Neutrophil (primary cell): Measurements from ENCODE around the gene PRKAG3.

Experiments
- H3K27ac ChIP-seq: fragments of 200-600 bp; sonication (generic); 2 replicates; pipeline ENCODE4 v1.5.1; 2016; ENCODE audit warnings: mild to moderate bottlenecking, moderate library complexity
- H3K27me3 ChIP-seq: fragments of 200-600 bp; sonication (generic); 2 replicates; pipeline ENCODE4 v1.6.0; 2016; ENCODE audit warnings: mild to moderate bottlenecking
- H3K36me3 ChIP-seq: fragments of 200-600 bp; sonication (generic); 2 replicates; pipeline ENCODE4 v1.5.1; 2017
- H3K4me1 ChIP-seq, 2 experiments: fragments of 200-600 bp in 1 of 2; sonication (generic) in 1 of 2; 1 replicate in 1 of 2; 2 replicates in 1 of 2; pipeline versions ENCODE4 v1.5.1 to v1.6.1; 2013 to 2016; ENCODE audit warnings: low read depth in 1 of 2, low read length in 1 of 2, mild to moderate bottlenecking in 1 of 2, moderate library complexity in 1 of 2; ENCODE audit not compliant: control insufficient read depth in 1 of 2, insufficient read depth in 1 of 2
- H3K4me3 ChIP-seq, 2 experiments: fragments of 200-600 bp in 1 of 2; sonication (generic) in 1 of 2; 1 replicate in 1 of 2; 2 replicates in 1 of 2; pipeline ENCODE4 v1.5.1; 2013 to 2016; ENCODE audit warnings: low read depth in 1 of 2, low read length in 1 of 2, mild to moderate bottlenecking in 1 of 2, moderate library complexity in 1 of 2
- H3K9me3 ChIP-seq: fragments of 200-600 bp; sonication (generic); 2 replicates; pipeline ENCODE4 v1.5.1; 2016
- TF ChIP-seq, protein P1 (sequence below): fragments of 200-600 bp; sonication (generic); IDR thresholded peaks from 2 replicates; pipeline ENCODE4 v1.5.1; 2016; ENCODE audit warnings: antibody characterized with exemption

Gene PRKAG3

DNA sequence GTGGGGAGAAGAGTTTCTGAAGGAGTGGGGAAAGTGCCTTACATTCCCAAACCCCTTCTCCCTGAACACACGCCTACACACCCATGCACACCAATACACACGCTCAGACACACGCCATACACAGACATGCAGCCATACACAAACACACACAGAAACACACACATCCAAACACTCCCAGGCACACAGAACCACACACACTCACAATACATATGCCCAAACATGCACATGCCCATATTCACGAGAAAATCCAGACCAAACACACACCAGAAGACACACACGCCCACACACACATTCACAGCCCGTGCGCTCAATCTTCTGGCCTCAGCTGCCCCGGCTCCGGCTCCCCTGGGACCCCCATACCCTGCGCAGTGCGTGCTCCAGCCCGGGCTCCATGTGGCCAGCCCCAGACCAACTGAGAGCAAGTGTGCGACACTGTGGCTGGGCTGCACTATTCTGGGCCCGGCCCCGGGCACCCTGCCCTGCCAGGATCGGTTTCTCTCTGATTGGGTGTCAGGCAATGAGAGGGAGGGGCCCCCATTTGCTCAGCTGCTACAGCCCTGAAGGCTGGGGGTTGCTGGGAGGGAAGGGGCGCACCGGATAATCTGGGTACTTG, at the start of gene PRKAG3:
PRKAG3 (minus strand) TSS at position 426 of the 613 bp plus-strand sequence.
- no peak within 1 kb of the TSS for H3K27ac ChIP-seq
- H3K9me3 ChIP-seq, result no peaks in the 10 kb centered on the region
- no peak within 1 kb of the TSS for H3K4me3 ChIP-seq
- peaks cover 60% of the 10 kb centered on the region for H3K27me3 ChIP-seq
- H3K36me3 ChIP-seq, result no peaks in the 10 kb centered on the region
- TF ChIP-seq, protein P1, sequence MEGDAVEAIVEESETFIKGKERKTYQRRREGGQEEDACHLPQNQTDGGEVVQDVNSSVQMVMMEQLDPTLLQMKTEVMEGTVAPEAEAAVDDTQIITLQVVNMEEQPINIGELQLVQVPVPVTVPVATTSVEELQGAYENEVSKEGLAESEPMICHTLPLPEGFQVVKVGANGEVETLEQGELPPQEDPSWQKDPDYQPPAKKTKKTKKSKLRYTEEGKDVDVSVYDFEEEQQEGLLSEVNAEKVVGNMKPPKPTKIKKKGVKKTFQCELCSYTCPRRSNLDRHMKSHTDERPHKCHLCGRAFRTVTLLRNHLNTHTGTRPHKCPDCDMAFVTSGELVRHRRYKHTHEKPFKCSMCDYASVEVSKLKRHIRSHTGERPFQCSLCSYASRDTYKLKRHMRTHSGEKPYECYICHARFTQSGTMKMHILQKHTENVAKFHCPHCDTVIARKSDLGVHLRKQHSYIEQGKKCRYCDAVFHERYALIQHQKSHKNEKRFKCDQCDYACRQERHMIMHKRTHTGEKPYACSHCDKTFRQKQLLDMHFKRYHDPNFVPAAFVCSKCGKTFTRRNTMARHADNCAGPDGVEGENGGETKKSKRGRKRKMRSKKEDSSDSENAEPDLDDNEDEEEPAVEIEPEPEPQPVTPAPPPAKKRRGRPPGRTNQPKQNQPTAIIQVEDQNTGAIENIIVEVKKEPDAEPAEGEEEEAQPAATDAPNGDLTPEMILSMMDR, result no peak
- H3K4me1 ChIP-seq, result peaks cover 9 to 11% of the 10 kb centered on the region in 2 experiments

- no peaks in the 10 kb centered on the region for H3K36me3 ChIP-seq
- H3K4me1 ChIP-seq, result peaks cover 0 to 3% of the 10 kb centered on the region in 2 experiments
- no peak overlapping the region for H3K4me3 ChIP-seq
- H3K27ac ChIP-seq, result no peak overlapping the region
- H3K9me3 ChIP-seq, result no peaks in the 10 kb centered on the region
- TF ChIP-seq, protein P1, result no peak
- H3K27me3 ChIP-seq, result peaks cover 100% of the 10 kb centered on the region
Observed at GRCh38 chr2:218880859-218881594, 49.4 kb upstream of the PRKAG3 start.

DNA sequence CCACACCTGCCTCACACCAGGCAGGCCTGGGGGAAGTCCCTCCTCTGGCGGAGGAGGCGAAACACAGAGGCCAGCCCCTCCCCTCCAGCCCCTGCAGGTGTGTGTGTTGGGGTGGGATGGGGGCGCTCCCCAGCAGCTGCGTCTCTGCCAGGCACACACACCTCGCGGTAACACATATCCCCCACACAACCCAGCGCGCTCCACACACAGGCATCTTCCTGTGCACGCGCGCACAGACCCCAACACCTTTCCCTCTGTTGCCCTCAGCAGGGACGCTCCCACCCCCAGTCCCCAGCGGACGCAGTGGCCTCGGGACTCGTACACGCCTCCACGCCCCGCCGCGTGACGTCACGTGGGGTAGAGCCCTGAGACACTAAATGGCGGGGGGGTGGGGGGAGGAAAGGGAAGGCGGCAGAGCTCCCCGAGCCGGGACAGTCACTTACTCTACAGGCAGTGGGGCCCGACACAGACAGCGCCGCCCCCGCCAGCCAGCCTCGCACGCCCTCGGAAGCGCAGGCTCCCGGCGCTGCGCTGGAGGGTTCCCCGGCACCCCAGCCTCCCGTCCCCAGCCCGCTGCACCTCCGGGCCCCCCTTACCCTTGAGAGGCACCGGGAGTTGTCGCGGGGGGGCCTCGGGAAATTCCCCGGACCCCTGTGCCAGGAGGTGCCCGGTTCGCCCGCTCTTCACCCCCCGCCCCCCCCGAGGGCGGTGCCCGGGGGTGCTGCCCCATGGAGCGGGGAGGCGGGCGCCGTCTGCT, 48.7 kb upstream of the PRKAG3 start, which contains the start of gene WNT10A:
WNT10A (plus strand) TSS at position 751 of the 757 bp plus-strand sequence. CDS start 144 bp downstream, outside the sequence.
- no peaks in the 10 kb centered on the region for H3K36me3 ChIP-seq
- H3K27ac ChIP-seq, result no peak within 1 kb of the TSS
- peaks cover 0 to 3% of the 10 kb centered on the region in 2 experiments for H3K4me1 ChIP-seq
- TF ChIP-seq, protein P1, result no peak
- no peaks in the 10 kb centered on the region for H3K9me3 ChIP-seq
- H3K27me3 ChIP-seq, result peaks cover 100% of the 10 kb centered on the region
- H3K4me3 ChIP-seq, result no peak within 1 kb of the TSS

DNA sequence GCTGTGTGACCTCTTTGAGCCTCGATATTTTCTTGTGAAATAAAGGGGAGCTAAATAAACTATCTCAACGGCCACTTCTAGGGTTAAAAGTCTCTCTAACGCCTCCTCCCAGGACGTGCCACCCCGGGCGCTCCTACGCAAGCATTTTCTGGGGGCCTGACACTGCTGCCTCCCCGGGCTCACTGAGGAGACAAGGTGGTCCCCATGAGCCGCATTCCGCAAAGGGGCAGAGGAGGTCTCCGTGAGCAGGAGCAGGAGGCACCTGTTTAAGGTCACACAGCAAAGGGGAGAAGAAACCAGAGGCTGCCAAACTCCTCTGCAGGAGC, 48.1 kb upstream of the PRKAG3 start:
- Histone ChIP-seq H3K4me3 (no peak overlapping the region), H3K27ac (no peak overlapping the region), H3K4me1 (peaks cover 0 to 3% of the 10 kb centered on the region in 2 experiments), H3K27me3 (peaks cover 100% of the 10 kb centered on the region), H3K36me3 (no peaks in the 10 kb centered on the region), H3K9me3 (no peaks in the 10 kb centered on the region)
- TF ChIP-seq, protein P1, result no peak

DNA sequence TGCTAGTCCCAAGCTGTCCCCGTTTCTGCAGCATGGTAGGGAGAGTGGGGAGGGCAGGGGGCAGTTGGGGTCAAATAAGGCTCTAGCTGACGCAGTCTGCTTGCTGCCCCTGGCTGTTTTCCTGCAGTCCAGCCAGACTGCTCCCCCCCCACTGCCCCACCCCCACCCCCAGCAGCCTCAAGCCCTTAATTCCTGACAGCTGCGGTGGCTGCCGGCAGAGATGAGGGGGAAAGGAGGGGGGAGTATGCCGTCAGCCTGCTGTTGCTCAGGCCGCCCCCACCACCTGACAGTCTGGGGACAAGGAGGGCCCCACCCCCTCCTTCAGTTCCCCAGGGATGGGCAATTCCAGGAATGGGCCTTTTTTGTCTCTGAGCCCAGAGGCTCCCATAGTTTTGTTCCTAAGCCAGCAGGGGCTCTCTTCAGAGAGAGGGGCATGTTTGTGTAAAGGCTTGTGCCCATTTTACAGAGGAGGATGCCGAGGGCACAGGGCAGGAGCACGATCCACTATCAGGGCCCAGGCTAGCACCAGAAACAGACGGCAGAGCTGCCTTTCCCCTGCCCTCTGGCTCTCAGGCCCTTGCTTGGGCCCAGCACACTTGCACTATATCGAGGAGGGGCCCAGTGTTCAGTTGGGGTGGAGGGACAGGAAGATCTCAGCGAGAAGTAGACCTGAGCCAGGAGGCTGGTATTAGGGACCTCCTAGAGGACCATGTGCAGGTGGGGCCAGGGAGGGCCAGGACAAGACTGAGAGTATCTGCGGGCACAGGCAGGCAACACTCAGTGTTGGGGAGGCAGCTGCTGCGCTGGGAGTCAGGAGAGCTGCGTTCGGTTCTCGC, 47.5 kb upstream of the PRKAG3 start:
- Histone ChIP-seq H3K27ac (no peak overlapping the region), H3K4me3 (no peak overlapping the region), H3K27me3 (peaks cover 100% of the 10 kb centered on the region), H3K4me1 (peaks cover 0 to 3% of the 10 kb centered on the region in 2 experiments), H3K36me3 (no peaks in the 10 kb centered on the region), H3K9me3 (no peaks in the 10 kb centered on the region)
- TF ChIP-seq, protein P1, result no peak
